ENCODE data around the gene DCST2. TPM values are rescaled to one million over a fixed set of nuclear protein-coding genes. Genes with fewer than 3 reads are reported as not detected.
A peak's percentile ranks its signal among the peaks of the same experiment; 100 is the strongest.

The DCST2 gene
- total RNA-seq, 3 donors from 2014 or later (not counting 1 experiment from before 2014, with no cell fraction given), result 0.30 to 0.92 (median 0.32) TPM

- Mint-ChIP-seq H3K4me3 (no peak overlapping the region), H3K27ac (no peak overlapping the region), H3K36me3 (no peaks in the 10 kb centered on the region), H3K9me3 (no peaks in the 10 kb centered on the region), H3K27me3 (ENCODE audit: low read depth in 2 of 2) (peaks cover 0 to 3% of the 10 kb centered on the region in 2 donors), H3K4me1 (peaks cover 6 to 13% of the 10 kb centered on the region in 2 donors)
- Histone ChIP-seq H3K27ac (ENCODE audit: low read length) (no peak overlapping the region), H3K9me3 (ENCODE audit: control insufficient read depth, insufficient read depth, low read length) (no peaks in the 10 kb centered on the region), H3K4me3 (ENCODE audit: low read length) (no peak overlapping the region), H3K27me3 (ENCODE audit: control insufficient read depth, insufficient read depth, low read length) (no peaks in the 10 kb centered on the region), H3K36me3 (ENCODE audit: control insufficient read depth, insufficient read depth, low read length) (no peaks in the 10 kb centered on the region), H3K4me1 (ENCODE audit: control insufficient read depth, insufficient read depth, low read length) (peaks cover 3% of the 10 kb centered on the region)
- intact Hi-C loops (cut with micrococcal nuclease), result loop anchor here (1.0 kb wide), 2 partner anchors 16 to 40 kb away; no protein-coding TSS in a partner anchor
- DNase-seq (peak; percentile 38 to 81), ATAC-seq (peak; percentile 83 to 99 (median 97))
- peak; percentile 70 for TF ChIP-seq CTCF (IDR thresholded peaks at IDR 0.05)
- 58% methylated on average over 7 of the region's 7 CpGs for WGBS (ENCODE audit: insufficient coverage)
These were observed 11.5 kb upstream of the DCST2 start for GRCh38 chr1:155044812-155045657.

GRCh38 chr1:155044365-155044764 lies 10.8 kb upstream of the DCST2 start:
- Mint-ChIP-seq H3K27me3 (ENCODE audit: low read depth in 2 of 2) (peaks cover 0 to 3% of the 10 kb centered on the region in 2 donors), H3K9me3 (no peaks in the 10 kb centered on the region), H3K4me1 (peaks cover 0 to 7% of the 10 kb centered on the region in 2 donors), H3K4me3 (no peak overlapping the region), H3K27ac (no peak overlapping the region), H3K36me3 (no peaks in the 10 kb centered on the region)
- no peak for ATAC-seq
- no peaks in the 10 kb centered on the region for H3K9me3 ChIP-seq (ENCODE audit: control insufficient read depth, insufficient read depth, low read length)
- H3K27me3 ChIP-seq (ENCODE audit: control insufficient read depth, insufficient read depth, low read length), result no peaks in the 10 kb centered on the region
- no peak for TF ChIP-seq CTCF (IDR thresholded peaks at IDR 0.05)
- no peak for DNase-seq
- H3K27ac ChIP-seq (ENCODE audit: low read length), result no peak overlapping the region
- WGBS (ENCODE audit: insufficient coverage), result 84% methylated on average over 6 of the region's 6 CpGs
- no peak overlapping the region for H3K4me3 ChIP-seq (ENCODE audit: low read length)
- no peaks in the 10 kb centered on the region for H3K36me3 ChIP-seq (ENCODE audit: control insufficient read depth, insufficient read depth, low read length)
- no peaks in the 10 kb centered on the region for H3K4me1 ChIP-seq (ENCODE audit: control insufficient read depth, insufficient read depth, low read length)
- intact Hi-C loops (cut with micrococcal nuclease), result no loop called here

GRCh38 chr1:155043793-155044192 lies 10.2 kb upstream of the DCST2 start:
- no peak for TF ChIP-seq CTCF (IDR thresholded peaks at IDR 0.05)
- H3K4me3 Mint-ChIP-seq, result no peak overlapping the region
- H3K27ac Mint-ChIP-seq, result no peak overlapping the region
- H3K9me3 Mint-ChIP-seq, result no peaks in the 10 kb centered on the region
- Histone ChIP-seq H3K4me1 (ENCODE audit: control insufficient read depth, insufficient read depth, low read length) (no peaks in the 10 kb centered on the region), H3K4me3 (ENCODE audit: low read length) (no peak overlapping the region), H3K27me3 (ENCODE audit: control insufficient read depth, insufficient read depth, low read length) (no peaks in the 10 kb centered on the region), H3K27ac (ENCODE audit: low read length) (no peak overlapping the region), H3K9me3 (ENCODE audit: control insufficient read depth, insufficient read depth, low read length) (no peaks in the 10 kb centered on the region), H3K36me3 (ENCODE audit: control insufficient read depth, insufficient read depth, low read length) (no peaks in the 10 kb centered on the region)
- intact Hi-C loops (cut with micrococcal nuclease), result no loop called here
- 91% methylated on average over 3 of the region's 3 CpGs for WGBS (ENCODE audit: insufficient coverage)
- no peak for DNase-seq
- no peak for ATAC-seq
- H3K4me1 Mint-ChIP-seq, result peaks cover 0 to 13% of the 10 kb centered on the region in 2 donors
- no peaks in the 10 kb centered on the region for H3K36me3 Mint-ChIP-seq
- H3K27me3 Mint-ChIP-seq (ENCODE audit: low read depth in 2 of 2), result peaks cover under 1 to 3% of the 10 kb centered on the region in 2 donors

Data from natural killer cell (primary cell).